ENCODE data around the gene CCDC190. TPM values are rescaled to one million over a fixed set of nuclear protein-coding genes. Genes with fewer than 3 reads are reported as not detected.

CCDC190 gene
- total RNA-seq, 1 experiment from 2014 or later: not detected

DNA sequence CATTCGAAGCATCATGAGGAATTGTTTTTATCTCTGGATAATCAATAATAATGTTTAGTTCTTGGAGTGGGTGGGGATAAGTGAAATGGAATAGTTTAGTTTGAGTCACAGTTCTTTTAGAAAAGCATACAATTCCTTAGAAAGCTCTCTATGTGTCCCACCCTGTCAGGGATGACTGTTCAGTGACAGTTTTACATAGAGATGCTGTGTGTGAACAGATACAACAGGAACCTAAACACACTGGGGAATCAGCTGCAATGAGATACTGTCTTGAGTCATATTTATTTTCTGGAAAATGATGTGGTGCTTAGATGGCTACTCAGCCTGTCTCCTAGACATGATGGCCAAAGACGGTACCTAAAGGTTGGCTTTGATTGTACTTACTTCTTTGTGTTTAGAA, 25.7 kb upstream of the CCDC190 start:
- H3K4me1 ChIP-seq (ENCODE audit: control insufficient read depth, insufficient read depth, low read length): no peaks in the 10 kb centered on the region; the same call in 1 of the 2 replicates
- no peaks in the 10 kb centered on the region for H3K9me3 ChIP-seq (ENCODE audit: control insufficient read depth, insufficient read depth, low read depth, low read length)
- H3K27ac ChIP-seq (ENCODE audit: low read length): no peak overlapping the region
- in situ Hi-C loops (cut with HindIII; ENCODE audit: low pct_unique_long_range_greater_than_20kb, low sequenced_read_pairs): no loop called here
- ChIA-PET POLR2A (no interaction called here), CTCF (no interaction called here)
- intact Hi-C loops (cut with micrococcal nuclease; ENCODE audit: unreplicated experiment): no loop called here
- DNase-seq (ENCODE audit: low read depth, low spot score) (no peak), ATAC-seq (no peak)
- TF ChIP-seq SIN3A (IDR thresholded peaks at IDR 0.05; ENCODE audit: borderline replicate concordance, insufficient read depth, low read depth, low read length) (no peak), POLR2AphosphoS5 (IDR thresholded peaks at IDR 0.05; ENCODE audit: low read depth, low read length) (no peak), TCF7L2 (IDR thresholded peaks at IDR 0.05; ENCODE audit: low read depth, low read length) (no peak)
- TF ChIP-seq, protein P1, sequence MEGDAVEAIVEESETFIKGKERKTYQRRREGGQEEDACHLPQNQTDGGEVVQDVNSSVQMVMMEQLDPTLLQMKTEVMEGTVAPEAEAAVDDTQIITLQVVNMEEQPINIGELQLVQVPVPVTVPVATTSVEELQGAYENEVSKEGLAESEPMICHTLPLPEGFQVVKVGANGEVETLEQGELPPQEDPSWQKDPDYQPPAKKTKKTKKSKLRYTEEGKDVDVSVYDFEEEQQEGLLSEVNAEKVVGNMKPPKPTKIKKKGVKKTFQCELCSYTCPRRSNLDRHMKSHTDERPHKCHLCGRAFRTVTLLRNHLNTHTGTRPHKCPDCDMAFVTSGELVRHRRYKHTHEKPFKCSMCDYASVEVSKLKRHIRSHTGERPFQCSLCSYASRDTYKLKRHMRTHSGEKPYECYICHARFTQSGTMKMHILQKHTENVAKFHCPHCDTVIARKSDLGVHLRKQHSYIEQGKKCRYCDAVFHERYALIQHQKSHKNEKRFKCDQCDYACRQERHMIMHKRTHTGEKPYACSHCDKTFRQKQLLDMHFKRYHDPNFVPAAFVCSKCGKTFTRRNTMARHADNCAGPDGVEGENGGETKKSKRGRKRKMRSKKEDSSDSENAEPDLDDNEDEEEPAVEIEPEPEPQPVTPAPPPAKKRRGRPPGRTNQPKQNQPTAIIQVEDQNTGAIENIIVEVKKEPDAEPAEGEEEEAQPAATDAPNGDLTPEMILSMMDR (IDR thresholded peaks at IDR 0.05): no peak
- TF ChIP-seq, protein P2, sequence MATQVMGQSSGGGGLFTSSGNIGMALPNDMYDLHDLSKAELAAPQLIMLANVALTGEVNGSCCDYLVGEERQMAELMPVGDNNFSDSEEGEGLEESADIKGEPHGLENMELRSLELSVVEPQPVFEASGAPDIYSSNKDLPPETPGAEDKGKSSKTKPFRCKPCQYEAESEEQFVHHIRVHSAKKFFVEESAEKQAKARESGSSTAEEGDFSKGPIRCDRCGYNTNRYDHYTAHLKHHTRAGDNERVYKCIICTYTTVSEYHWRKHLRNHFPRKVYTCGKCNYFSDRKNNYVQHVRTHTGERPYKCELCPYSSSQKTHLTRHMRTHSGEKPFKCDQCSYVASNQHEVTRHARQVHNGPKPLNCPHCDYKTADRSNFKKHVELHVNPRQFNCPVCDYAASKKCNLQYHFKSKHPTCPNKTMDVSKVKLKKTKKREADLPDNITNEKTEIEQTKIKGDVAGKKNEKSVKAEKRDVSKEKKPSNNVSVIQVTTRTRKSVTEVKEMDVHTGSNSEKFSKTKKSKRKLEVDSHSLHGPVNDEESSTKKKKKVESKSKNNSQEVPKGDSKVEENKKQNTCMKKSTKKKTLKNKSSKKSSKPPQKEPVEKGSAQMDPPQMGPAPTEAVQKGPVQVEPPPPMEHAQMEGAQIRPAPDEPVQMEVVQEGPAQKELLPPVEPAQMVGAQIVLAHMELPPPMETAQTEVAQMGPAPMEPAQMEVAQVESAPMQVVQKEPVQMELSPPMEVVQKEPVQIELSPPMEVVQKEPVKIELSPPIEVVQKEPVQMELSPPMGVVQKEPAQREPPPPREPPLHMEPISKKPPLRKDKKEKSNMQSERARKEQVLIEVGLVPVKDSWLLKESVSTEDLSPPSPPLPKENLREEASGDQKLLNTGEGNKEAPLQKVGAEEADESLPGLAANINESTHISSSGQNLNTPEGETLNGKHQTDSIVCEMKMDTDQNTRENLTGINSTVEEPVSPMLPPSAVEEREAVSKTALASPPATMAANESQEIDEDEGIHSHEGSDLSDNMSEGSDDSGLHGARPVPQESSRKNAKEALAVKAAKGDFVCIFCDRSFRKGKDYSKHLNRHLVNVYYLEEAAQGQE (IDR thresholded peaks at IDR 0.05; ENCODE audit: insufficient read depth in 1 of 2, low read depth in 2 of 2, low read length in 1 of 2): no peak
- no peak overlapping the region for H3K4me3 ChIP-seq (ENCODE audit: low read depth in 2 of 2, low read length in 2 of 2)
- H3K27me3 ChIP-seq (ENCODE audit: control insufficient read depth, insufficient read depth, low read length): no peaks in the 10 kb centered on the region
- no TSS peak for BruUV-seq (replicated peaks)
- no peaks in the 10 kb centered on the region for H3K36me3 ChIP-seq (ENCODE audit: control insufficient read depth, insufficient read depth, low read length)

DNA sequence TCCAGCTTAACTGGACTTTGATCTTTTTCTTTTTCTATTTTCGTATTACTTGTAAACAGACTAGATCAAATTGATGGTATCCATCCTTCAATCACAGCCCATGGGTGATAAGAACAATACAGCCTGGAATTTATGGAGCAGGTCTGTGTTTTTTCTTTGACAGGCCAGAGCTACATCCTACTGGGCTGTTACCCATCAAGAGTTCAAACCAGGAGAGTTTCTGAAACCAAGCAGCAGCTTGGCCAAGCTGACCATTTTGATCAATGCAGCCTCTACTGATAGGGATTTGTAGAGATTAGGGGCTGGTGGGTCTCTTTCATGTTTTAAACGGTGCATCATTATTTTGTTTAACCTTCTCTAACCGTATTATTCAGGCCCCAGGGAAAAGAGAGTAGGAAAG, 24.3 kb upstream of the CCDC190 start:
- H3K27me3 ChIP-seq (ENCODE audit: control insufficient read depth, insufficient read depth, low read length): no peaks in the 10 kb centered on the region
- TF ChIP-seq TCF7L2 (IDR thresholded peaks at IDR 0.05; ENCODE audit: low read depth, low read length): no peak
- TF ChIP-seq, protein P2 (IDR thresholded peaks at IDR 0.05; ENCODE audit: insufficient read depth in 1 of 2, low read depth in 2 of 2, low read length in 1 of 2): no peak
- TF ChIP-seq, protein P1 (IDR thresholded peaks at IDR 0.05): no peak
- no peak for TF ChIP-seq POLR2AphosphoS5 (IDR thresholded peaks at IDR 0.05; ENCODE audit: low read depth, low read length)
- no peak for TF ChIP-seq SIN3A (IDR thresholded peaks at IDR 0.05; ENCODE audit: borderline replicate concordance, insufficient read depth, low read depth, low read length)
- intact Hi-C loops (cut with micrococcal nuclease; ENCODE audit: unreplicated experiment) (no loop called here), in situ Hi-C loops (cut with HindIII; ENCODE audit: low pct_unique_long_range_greater_than_20kb, low sequenced_read_pairs) (no loop called here)
- ChIA-PET POLR2A (no interaction called here), CTCF (no interaction called here)
- H3K27ac ChIP-seq (ENCODE audit: low read length): no peak overlapping the region
- DNase-seq (ENCODE audit: low read depth, low spot score) (no peak), ATAC-seq (no peak)
- no peak overlapping the region for H3K4me3 ChIP-seq (ENCODE audit: low read depth in 2 of 2, low read length in 2 of 2)
- no peaks in the 10 kb centered on the region for H3K36me3 ChIP-seq (ENCODE audit: control insufficient read depth, insufficient read depth, low read length)
- BruUV-seq (replicated peaks): no TSS peak
- no peaks in the 10 kb centered on the region; the same call in 1 of the 2 replicates for H3K4me1 ChIP-seq (ENCODE audit: control insufficient read depth, insufficient read depth, low read length)
- H3K9me3 ChIP-seq (ENCODE audit: control insufficient read depth, insufficient read depth, low read depth, low read length): no peaks in the 10 kb centered on the region

Measured in Panc1 (cell line).